MM.1S (cell line): Measurements from ENCODE around the gene SLC44A5.

Experiments
- EZH2 ChIP-seq: fragments of 300-600 bp; sonication (generic); optimal IDR thresholded peaks from 2 replicates; pipeline ENCODE3; 2017; ENCODE audit warnings: low read depth, mild to moderate bottlenecking, antibody characterized with exemption, low read length, mixed read lengths
- EZH2phosphoT487 ChIP-seq: fragments of 300-600 bp; sonication (generic); IDR thresholded peaks from 2 replicates; pipeline ENCODE4 v1.6.1; 2018; ENCODE audit warnings: antibody characterized with exemption, low read length
- TF ChIP-seq, protein P1 (sequence below): fragments of 300-600 bp; sonication (generic); IDR thresholded peaks from 2 replicates; pipeline ENCODE4 v1.5.1; 2016; ENCODE audit warnings: antibody characterized with exemption, low read length, mixed read lengths

DNA sequence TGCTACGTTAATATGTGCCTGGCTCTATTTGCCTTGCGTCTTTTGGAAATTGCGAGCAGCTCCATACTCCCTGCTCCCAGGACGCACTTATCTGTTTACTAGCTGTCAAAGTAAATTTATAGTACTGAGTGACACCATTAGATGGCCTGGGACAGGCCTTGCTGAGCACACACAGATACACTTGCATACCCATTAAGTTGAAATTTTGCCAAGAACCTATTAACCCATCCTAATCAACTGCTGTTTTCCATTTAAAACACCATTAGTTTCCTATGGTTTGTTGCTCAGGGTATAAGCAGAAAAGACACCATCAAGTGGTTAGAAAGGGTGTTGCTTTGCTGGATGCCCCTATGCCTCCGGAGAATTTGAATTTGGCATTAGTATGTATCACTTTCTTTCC is 187.3 kb downstream of the SLC44A5 start:
- TF ChIP-seq, protein P1, sequence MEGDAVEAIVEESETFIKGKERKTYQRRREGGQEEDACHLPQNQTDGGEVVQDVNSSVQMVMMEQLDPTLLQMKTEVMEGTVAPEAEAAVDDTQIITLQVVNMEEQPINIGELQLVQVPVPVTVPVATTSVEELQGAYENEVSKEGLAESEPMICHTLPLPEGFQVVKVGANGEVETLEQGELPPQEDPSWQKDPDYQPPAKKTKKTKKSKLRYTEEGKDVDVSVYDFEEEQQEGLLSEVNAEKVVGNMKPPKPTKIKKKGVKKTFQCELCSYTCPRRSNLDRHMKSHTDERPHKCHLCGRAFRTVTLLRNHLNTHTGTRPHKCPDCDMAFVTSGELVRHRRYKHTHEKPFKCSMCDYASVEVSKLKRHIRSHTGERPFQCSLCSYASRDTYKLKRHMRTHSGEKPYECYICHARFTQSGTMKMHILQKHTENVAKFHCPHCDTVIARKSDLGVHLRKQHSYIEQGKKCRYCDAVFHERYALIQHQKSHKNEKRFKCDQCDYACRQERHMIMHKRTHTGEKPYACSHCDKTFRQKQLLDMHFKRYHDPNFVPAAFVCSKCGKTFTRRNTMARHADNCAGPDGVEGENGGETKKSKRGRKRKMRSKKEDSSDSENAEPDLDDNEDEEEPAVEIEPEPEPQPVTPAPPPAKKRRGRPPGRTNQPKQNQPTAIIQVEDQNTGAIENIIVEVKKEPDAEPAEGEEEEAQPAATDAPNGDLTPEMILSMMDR: no peak
- TF ChIP-seq EZH2 (no peak), EZH2phosphoT487 (no peak)
